Transverse colon (tissue), 4 donors: Measurements from ENCODE around the gene TMEM14C. TPM values are rescaled to one million over a fixed set of nuclear protein-coding genes. Genes with fewer than 3 reads are reported as not detected.
"Not testable (repeated sequence)": the region's sequence is repeated elsewhere in the genome, so short reads cannot be mapped to it uniquely, and the experiment has no call there.

Experiments used
- DNase-seq: peaks from one replicate; pipeline ENCODE4 v3.0.0-alpha.2; 2019
- H3K27ac ChIP-seq, 4 donors: fragments of 200-600 bp; sonication (generic); 2 replicates each; pipeline ENCODE4 v1.5.1; 2016 to 2018; ENCODE audit warnings: inconsistent platforms in 4 of 4
- H3K27me3 ChIP-seq: fragments of 200-600 bp; sonication (generic); 2 replicates; pipeline ENCODE4 v1.5.1; 2017; ENCODE audit warnings: inconsistent platforms
- H3K36me3 ChIP-seq, 4 donors: fragments of 200-600 bp; sonication (generic); 2 replicates each; pipeline ENCODE4 v1.5.1; 2017 to 2019; ENCODE audit warnings: inconsistent platforms in 4 of 4
- H3K4me1 ChIP-seq, 4 donors: fragments of 200-600 bp; sonication (generic); 2 replicates each; pipeline ENCODE4 v1.5.1; 2017 to 2020; ENCODE audit warnings: inconsistent platforms in 4 of 4
- H3K4me3 ChIP-seq, 4 donors: fragments of 200-600 bp; sonication (generic); 1 replicate in 1 of 4; 2 replicates in 3 of 4; pipeline versions ENCODE4 v1.5.1 to v1.6.1; 2017 to 2019; ENCODE audit warnings: inconsistent platforms in 4 of 4
- H3K9me3 ChIP-seq, 2 donors: fragments of 200-600 bp; sonication (generic); 2 replicates each; pipeline ENCODE4 v1.5.1; 2017 to 2019; ENCODE audit warnings: inconsistent platforms in 2 of 2
- CTCF ChIP-seq, 5 experiments: fragments of 200-600 bp in 3 of 5; fragments of 450-650 bp in 2 of 5; sonication (generic) in 3 of 5; IDR thresholded peaks; 1 replicate in 2 of 5; 2 replicates in 3 of 5; pipeline ENCODE4 v1.5.1; 2016 to 2017; ENCODE audit warnings: antibody characterized with exemption in 5 of 5, inconsistent platforms in 3 of 5, mild to moderate bottlenecking in 2 of 5, moderate library complexity in 1 of 5
- EP300 ChIP-seq: sonication (generic); formaldehyde crosslinking; IDR thresholded peaks from one replicate; pipeline ENCODE4 v1.6.1; 2017; ENCODE audit warnings: antibody characterized with exemption, low read depth
- POLR2A ChIP-seq: fragments of 450-650 bp; IDR thresholded peaks from one replicate; pipeline ENCODE4 v1.6.1; 2016; ENCODE audit warnings: antibody characterized with exemption, mild to moderate bottlenecking, moderate library complexity
- POLR2AphosphoS5 ChIP-seq, 3 donors: sonication (generic); formaldehyde crosslinking; IDR thresholded peaks; one replicate each; pipeline ENCODE4 v1.6.1; 2016; ENCODE audit warnings: antibody characterized with exemption in 3 of 3
- WGBS, 2 donors: methylation state at CpG; one replicate each; pipeline ENCODE4 v1.1.5; 2018; ENCODE audit warnings: low coverage in 1 of 2; 5-methylcytosine and 5-hydroxymethylcytosine counted together
- in situ Hi-C, 4 donors: fragments of 200-750 bp; cut with MboI; loops; one replicate each; pipeline versions ENCODE4 v1.15.0 to v1.15.1; 2017; ENCODE audit warnings: low sequenced_read_pairs in 3 of 4, low pct_ligation_motif_present in 1 of 4, low pct_unique_long_range_greater_than_20kb in 1 of 4
- intact Hi-C: fragments of 100-400 bp; cut with DNase I; formaldehyde crosslinking; loops from one replicate; pipeline ENCODE4 v1.15.1; 2023; ENCODE audit warnings: low total_unique reads
- total RNA-seq, 4 donors: library from RNA; depleted of rRNA; stranded (reverse); fragments of >200 nt; gene quantifications; one replicate each; pipeline ENCODE4 v1.1.0, GENCODE V29; 2016

Gene TMEM14C
- total RNA-seq, 4 donors from 2014 or later, result 9.7 to 125 (median 60.0) TPM

GRCh38 chr6:10719296-10719963 is 3.4 kb upstream of the TMEM14C start:
- H3K4me3 ChIP-seq, result peak overlapping the region in 3 of 4 donors; percentile 57 to 62 (median 58)
- H3K36me3 ChIP-seq, result no peaks in the 10 kb centered on the region
- 82 to 85% methylated on average over 2 to 8 of the region's 8 CpGs for WGBS, 2 donors
- in situ Hi-C loops, result no loop called here
- no peak for DNase-seq
- H3K4me1 ChIP-seq, result peaks cover 0 to 23% (median 15%) of the 10 kb centered on the region in 4 donors
- no peaks in the 10 kb centered on the region for H3K27me3 ChIP-seq
- H3K9me3 ChIP-seq, result no peaks in the 10 kb centered on the region
- TF ChIP-seq POLR2A, result no peak
- TF ChIP-seq EP300, result no peak
- no peak for TF ChIP-seq CTCF (IDR thresholded peaks at IDR 0.05)
- H3K27ac ChIP-seq, result peak overlapping the region; percentile 79 to 93 (median 88)
- intact Hi-C loops, result no loop called here

GRCh38 chr6:10719964-10720264 is 3.0 kb upstream of the TMEM14C start:
- H3K27me3 ChIP-seq, result no peaks in the 10 kb centered on the region
- intact Hi-C loops (no loop called here), in situ Hi-C loops (no loop called here)
- H3K4me1 ChIP-seq, result peaks cover 0 to 28% (median 17%) of the 10 kb centered on the region in 4 donors
- WGBS, 2 donors, result 54 to 67% methylated on average over 1 to 6 of the region's 21 CpGs
- peak; percentile 16 for DNase-seq
- H3K36me3 ChIP-seq, result no peaks in the 10 kb centered on the region
- H3K27ac ChIP-seq, result peak overlapping the region; percentile 79 to 93 (median 88)
- TF ChIP-seq POLR2A (no peak), EP300 (no peak), POLR2AphosphoS5 (IDR thresholded peaks at IDR 0.05) (no peak), CTCF (IDR thresholded peaks at IDR 0.05) (no peak)
- H3K4me3 ChIP-seq, result peak overlapping the region; percentile 6 to 62 (median 58)
- H3K9me3 ChIP-seq, result no peaks in the 10 kb centered on the region

GRCh38 chr6:10720265-10720959 is 2.5 kb upstream of the TMEM14C start:
- H3K27me3 ChIP-seq, result no peaks in the 10 kb centered on the region
- H3K36me3 ChIP-seq, result no peaks in the 10 kb centered on the region
- in situ Hi-C loops, result no loop called here
- peak overlapping the region; percentile 6 to 62 (median 58) for H3K4me3 ChIP-seq
- peaks cover 0 to 30% (median 18%) of the 10 kb centered on the region in 4 donors for H3K4me1 ChIP-seq
- peak; percentile 43 for DNase-seq
- intact Hi-C loops, result no loop called here
- H3K9me3 ChIP-seq, result no peaks in the 10 kb centered on the region
- 77% methylated on average over 49 of the region's 49 CpGs; no CpG with 5 or more reads in 1 of the 2 donors for WGBS, 2 donors
- peak overlapping the region; percentile 79 to 93 (median 88) for H3K27ac ChIP-seq
- TF ChIP-seq POLR2A (peak; percentile 74), CTCF (IDR thresholded peaks at IDR 0.05) (no peak), EP300 (no peak), POLR2AphosphoS5 (IDR thresholded peaks at IDR 0.05) (peak in 2 of 3 donors; percentile 31 to 44)

- in situ Hi-C loops, H3K27me3 ChIP-seq, H3K9me3 ChIP-seq, DNase-seq, H3K36me3 ChIP-seq, intact Hi-C loops: not testable (repeated sequence)
- WGBS, 2 donors, result 83 to 84% methylated on average over 12 to 17 of the region's 17 CpGs
- H3K4me3 ChIP-seq, result peak overlapping the region in 3 of 4 donors; percentile 57 to 62 (median 58)
- peak overlapping the region; percentile 79 to 93 (median 88) for H3K27ac ChIP-seq
- peaks cover 0 to 30% (median 18%) of the 10 kb centered on the region in 4 donors for H3K4me1 ChIP-seq
- peak in 1 of 5 experiments; percentile 28 for TF ChIP-seq CTCF (IDR thresholded peaks at IDR 0.05)
Measured at GRCh38 chr6:10720960-10721849, 1.7 kb upstream of the TMEM14C start.
